OCI-LY3 (cell line): ENCODE results near the gene GRIN1.
A peak's percentile ranks its signal among the peaks of the same experiment; 100 is the strongest.

Experiments used
- H2AFZ ChIP-seq: fragments of 200-600, 300-600 bp; shearing (Covaris generic); 2 replicates; pipeline ENCODE4 v1.6.0; 2014; ENCODE audit warnings: antibody characterized with exemption, low read depth, low read length
- H3K27ac ChIP-seq: fragments of 200-600, 300-600 bp; sonication (generic); 2 replicates; pipeline ENCODE4 v1.5.1; 2014; ENCODE audit warnings: mild to moderate bottlenecking, low read length, moderate library complexity, mixed read lengths
- H3K27me3 ChIP-seq: fragments of 200-600, 300-600 bp; sonication (generic); 2 replicates; pipeline ENCODE4 v1.6.1; 2014; ENCODE audit warnings: low read depth, low read length, mixed read lengths
- H3K36me3 ChIP-seq: fragments of 200-600, 300-600 bp; sonication (generic); replicated peaks from 2 replicates; pipeline ENCODE3; 2014; ENCODE audit warnings: low read depth, low read length, mixed read lengths
- H3K4me1 ChIP-seq: fragments of 300-600, 200-600 bp; sonication (generic); 2 replicates; pipeline ENCODE4 v1.6.1; 2014; ENCODE audit warnings: low read length, mixed read lengths
- H3K4me2 ChIP-seq: fragments of 200-600, 300-600 bp; sonication (generic); 2 replicates; pipeline ENCODE4 v1.6.1; 2014; ENCODE audit warnings: low read length, mixed read lengths
- H3K4me3 ChIP-seq: fragments of 300-600, 200-600 bp; sonication (generic); 2 replicates; pipeline ENCODE4 v1.5.1; 2014; ENCODE audit warnings: antibody characterized with exemption, mild to moderate bottlenecking, low read length, moderate library complexity
- H3K79me2 ChIP-seq: fragments of 300-600, 200-600 bp; shearing (Covaris generic); 2 replicates; pipeline ENCODE4 v1.6.1; 2014; ENCODE audit warnings: mild to moderate bottlenecking, low read length, mixed read lengths
- H3K9ac ChIP-seq: fragments of 300-600, 200-600 bp; shearing (Covaris generic); 2 replicates; pipeline ENCODE4 v1.6.0; 2014; ENCODE audit warnings: mild to moderate bottlenecking, low read length, moderate library complexity
- H3K9me3 ChIP-seq: fragments of 200-600, 300-600 bp; shearing (Covaris generic); 2 replicates; pipeline ENCODE4 v1.6.1; 2014; ENCODE audit warnings: low read length, mixed read lengths; ENCODE audit not compliant: insufficient read depth
- H4K20me1 ChIP-seq: fragments of 200-600, 300-600 bp; sonication (generic); 2 replicates; pipeline ENCODE4 v1.6.1; 2016; ENCODE audit warnings: low read length, mixed read lengths; ENCODE audit not compliant: insufficient read depth
- EZH2phosphoT487 ChIP-seq: fragments of 200-600 bp; shearing (Covaris generic); IDR thresholded peaks from 2 replicates; pipeline ENCODE4 v1.6.1; 2018; ENCODE audit warnings: antibody characterized with exemption, mixed run types, low read depth
- TF ChIP-seq, protein P1 (sequence below): fragments of 200-600, 300-600 bp; sonication (generic); IDR thresholded peaks from 2 replicates; pipeline ENCODE4 v1.5.1; 2014; ENCODE audit warnings: antibody characterized with exemption, low read length, low read depth

The GRIN1 gene

DNA sequence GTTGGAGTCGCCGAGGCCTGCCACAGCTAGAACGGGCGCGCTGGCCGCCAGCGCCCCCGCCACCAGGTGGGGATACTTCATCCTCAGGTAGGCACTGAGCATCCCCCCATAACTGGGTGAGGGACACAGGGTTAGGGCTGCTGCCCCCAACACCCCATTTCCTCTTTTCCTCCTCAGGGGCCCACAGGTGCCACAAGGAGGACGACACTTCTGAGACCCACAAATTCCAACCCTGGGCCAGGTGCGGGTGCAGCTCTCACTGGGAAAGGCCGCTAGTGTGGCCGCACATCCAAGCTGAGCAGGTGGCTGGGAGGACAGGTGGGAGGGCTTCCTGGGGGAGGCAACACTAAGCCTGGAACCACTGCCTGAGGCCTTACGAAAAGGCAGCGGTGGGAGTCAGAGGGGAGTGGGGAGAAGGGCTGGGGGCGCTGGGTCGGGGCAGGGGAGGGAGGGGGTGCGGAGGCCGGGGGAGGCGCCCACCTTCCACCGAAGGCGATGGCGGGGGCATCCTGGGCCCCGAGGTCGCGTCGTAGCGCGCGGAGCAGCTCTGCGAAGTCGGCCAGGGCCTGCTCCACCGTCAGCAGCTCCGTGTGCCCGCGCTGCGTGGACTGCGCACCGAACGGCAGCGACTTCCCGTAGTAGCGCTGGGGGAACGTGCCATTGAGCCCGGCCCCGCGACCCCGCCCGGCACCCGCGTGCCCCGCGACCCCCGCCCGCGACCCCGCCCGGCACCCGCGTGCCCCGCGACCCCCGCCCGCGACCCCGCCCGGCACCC, 25.4 kb upstream of the GRIN1 start:
- no peak for TF ChIP-seq EZH2phosphoT487
- TF ChIP-seq, protein P1, sequence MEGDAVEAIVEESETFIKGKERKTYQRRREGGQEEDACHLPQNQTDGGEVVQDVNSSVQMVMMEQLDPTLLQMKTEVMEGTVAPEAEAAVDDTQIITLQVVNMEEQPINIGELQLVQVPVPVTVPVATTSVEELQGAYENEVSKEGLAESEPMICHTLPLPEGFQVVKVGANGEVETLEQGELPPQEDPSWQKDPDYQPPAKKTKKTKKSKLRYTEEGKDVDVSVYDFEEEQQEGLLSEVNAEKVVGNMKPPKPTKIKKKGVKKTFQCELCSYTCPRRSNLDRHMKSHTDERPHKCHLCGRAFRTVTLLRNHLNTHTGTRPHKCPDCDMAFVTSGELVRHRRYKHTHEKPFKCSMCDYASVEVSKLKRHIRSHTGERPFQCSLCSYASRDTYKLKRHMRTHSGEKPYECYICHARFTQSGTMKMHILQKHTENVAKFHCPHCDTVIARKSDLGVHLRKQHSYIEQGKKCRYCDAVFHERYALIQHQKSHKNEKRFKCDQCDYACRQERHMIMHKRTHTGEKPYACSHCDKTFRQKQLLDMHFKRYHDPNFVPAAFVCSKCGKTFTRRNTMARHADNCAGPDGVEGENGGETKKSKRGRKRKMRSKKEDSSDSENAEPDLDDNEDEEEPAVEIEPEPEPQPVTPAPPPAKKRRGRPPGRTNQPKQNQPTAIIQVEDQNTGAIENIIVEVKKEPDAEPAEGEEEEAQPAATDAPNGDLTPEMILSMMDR: no peak
- H3K9me3 ChIP-seq: no peaks in the 10 kb centered on the region
- no peaks in the 10 kb centered on the region for H4K20me1 ChIP-seq
- no peaks in the 10 kb centered on the region for H3K36me3 ChIP-seq
- no peaks in the 10 kb centered on the region for H3K79me2 ChIP-seq
- H3K4me1 ChIP-seq: peaks cover 11% of the 10 kb centered on the region; the same call in 1 of the 2 replicates
- H3K4me2 ChIP-seq: no peak overlapping the region
- H3K27ac ChIP-seq: no peak overlapping the region
- no peak overlapping the region for H3K9ac ChIP-seq
- H2AFZ ChIP-seq: no peak overlapping the region
- peaks cover 6% of the 10 kb centered on the region; the same call in 1 of the 2 replicates for H3K27me3 ChIP-seq
- no peak overlapping the region for H3K4me3 ChIP-seq

DNA sequence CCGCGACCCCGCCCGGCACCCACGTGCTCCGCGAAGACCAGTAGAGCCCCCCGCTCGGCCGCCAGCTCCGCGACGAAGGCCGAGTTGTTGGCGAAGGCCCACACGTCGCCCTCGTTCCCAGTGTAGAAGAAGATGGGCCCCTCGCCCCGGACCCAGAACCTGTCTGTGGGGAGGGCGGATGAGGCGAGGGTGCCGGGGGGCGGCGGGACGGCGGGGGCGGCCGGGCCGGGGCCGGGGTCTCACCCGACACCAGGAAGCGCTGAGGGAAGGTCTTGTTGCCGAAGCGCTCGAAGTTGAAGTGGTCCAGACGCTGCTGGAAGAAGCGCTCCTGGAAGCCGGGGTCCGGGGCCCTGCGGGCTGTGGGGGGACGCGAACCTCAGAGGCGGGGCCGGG, 24.7 kb upstream of the GRIN1 start:
- peaks cover 15% of the 10 kb centered on the region for H3K4me1 ChIP-seq
- peaks cover 6% of the 10 kb centered on the region; the same call in 1 of the 2 replicates for H3K27me3 ChIP-seq
- H3K4me2 ChIP-seq: peak overlapping the region; percentile 82
- TF ChIP-seq EZH2phosphoT487: no peak
- TF ChIP-seq, protein P1: no peak
- H3K79me2 ChIP-seq: no peaks in the 10 kb centered on the region
- H3K9me3 ChIP-seq: no peaks in the 10 kb centered on the region
- no peak overlapping the region for H3K27ac ChIP-seq
- H4K20me1 ChIP-seq: no peaks in the 10 kb centered on the region
- no peak overlapping the region; the same call in 1 of the 2 replicates for H2AFZ ChIP-seq
- peak overlapping the region; percentile 83 for H3K4me3 ChIP-seq
- H3K36me3 ChIP-seq: no peaks in the 10 kb centered on the region
- H3K9ac ChIP-seq: peak overlapping the region; percentile 76

DNA sequence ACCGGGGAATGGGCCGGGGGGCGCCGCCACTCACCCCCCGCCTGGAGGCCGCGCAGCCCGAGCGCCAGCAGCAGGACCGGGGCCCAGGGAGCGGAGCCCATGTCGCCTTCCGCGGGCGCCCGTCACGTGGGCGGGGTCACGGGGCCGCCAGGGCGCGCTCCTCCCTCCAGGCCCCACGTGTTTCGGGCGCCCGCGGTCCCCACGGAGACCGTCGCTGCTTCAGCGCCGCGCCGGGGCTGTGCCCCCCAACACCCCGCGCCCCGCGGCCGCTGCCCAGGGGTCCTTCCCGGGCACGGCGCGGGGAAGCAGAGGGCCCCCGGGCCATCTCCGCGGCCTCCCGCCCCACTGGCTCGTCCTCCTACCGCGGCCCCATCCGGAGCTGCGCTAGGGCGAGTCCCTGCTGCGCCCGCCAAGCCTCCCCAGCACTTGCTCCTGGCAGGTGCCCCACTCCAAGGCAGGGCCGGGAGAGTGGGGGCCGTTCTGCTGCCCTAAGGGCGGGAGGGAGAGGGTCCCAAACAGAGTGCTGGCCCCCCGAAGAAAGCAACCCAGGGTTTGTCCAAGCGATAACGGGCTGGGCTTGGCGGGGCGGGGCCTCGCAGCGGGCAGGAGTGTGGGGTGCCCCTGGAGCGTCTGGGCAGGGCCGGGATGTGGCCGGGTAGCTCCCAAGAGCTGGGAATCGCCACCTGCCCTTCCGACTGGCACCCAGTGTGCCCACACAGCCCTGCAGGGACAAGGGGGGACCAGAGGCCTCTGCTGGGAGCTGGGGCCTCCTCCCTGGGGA, 24.2 kb upstream of the GRIN1 start, which contains the start of gene DPP7:
Gene DPP7 (minus strand): TSS at position 121 of the 781 bp plus-strand sequence. CDS start 20 bp downstream, at position 101.
- Histone ChIP-seq H3K27ac (peak within 1 kb of the TSS; percentile 27; the same call in 1 of the 2 replicates), H3K36me3 (no peaks in the 10 kb centered on the region), H3K4me1 (peaks cover 19% of the 10 kb centered on the region), H4K20me1 (no peaks in the 10 kb centered on the region), H3K4me3 (peak within 1 kb of the TSS; percentile 83), H3K9ac (peak within 1 kb of the TSS; percentile 76), H3K4me2 (peak within 1 kb of the TSS; percentile 82), H3K27me3 (peaks cover 6% of the 10 kb centered on the region; the same call in 1 of the 2 replicates), H3K9me3 (no peaks in the 10 kb centered on the region), H2AFZ (peak within 1 kb of the TSS; percentile 14; the same call in 1 of the 2 replicates), H3K79me2 (no peaks in the 10 kb centered on the region)
- TF ChIP-seq EZH2phosphoT487: no peak
- TF ChIP-seq, protein P1: no peak
